ENCODE results near the gene ZIC4.

The ZIC4 gene

DNA sequence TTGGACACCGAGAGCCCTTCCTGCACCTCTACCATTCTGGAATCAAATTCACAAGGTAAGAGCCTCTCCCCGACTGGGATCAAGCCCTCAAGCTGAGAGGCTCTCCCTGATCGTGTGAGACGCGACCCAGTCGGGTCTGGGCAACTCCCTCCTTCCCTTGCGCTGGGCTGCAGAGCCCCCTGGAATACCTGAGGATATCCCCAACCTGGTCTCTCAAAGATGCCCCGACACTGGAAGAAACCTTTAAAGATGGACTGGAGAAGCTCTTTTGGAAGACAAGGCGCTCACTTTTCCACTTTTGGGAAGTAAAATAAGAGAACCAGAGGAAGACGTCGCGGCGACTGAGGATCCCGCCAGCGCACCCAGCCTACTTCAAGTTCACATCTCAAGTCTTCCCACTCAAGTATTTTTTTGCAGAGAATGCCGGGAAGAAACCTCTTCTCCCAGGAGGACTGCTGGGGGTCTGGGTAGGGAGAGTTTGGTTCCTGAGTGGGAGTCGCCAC is 33.8 kb downstream of the ZIC4 start:
- TF ChIP-seq, protein P1, sequence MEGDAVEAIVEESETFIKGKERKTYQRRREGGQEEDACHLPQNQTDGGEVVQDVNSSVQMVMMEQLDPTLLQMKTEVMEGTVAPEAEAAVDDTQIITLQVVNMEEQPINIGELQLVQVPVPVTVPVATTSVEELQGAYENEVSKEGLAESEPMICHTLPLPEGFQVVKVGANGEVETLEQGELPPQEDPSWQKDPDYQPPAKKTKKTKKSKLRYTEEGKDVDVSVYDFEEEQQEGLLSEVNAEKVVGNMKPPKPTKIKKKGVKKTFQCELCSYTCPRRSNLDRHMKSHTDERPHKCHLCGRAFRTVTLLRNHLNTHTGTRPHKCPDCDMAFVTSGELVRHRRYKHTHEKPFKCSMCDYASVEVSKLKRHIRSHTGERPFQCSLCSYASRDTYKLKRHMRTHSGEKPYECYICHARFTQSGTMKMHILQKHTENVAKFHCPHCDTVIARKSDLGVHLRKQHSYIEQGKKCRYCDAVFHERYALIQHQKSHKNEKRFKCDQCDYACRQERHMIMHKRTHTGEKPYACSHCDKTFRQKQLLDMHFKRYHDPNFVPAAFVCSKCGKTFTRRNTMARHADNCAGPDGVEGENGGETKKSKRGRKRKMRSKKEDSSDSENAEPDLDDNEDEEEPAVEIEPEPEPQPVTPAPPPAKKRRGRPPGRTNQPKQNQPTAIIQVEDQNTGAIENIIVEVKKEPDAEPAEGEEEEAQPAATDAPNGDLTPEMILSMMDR (IDR thresholded peaks at IDR 0.05), result no peak
- H3K27ac ChIP-seq, result no peak overlapping the region
- DNase-seq (ENCODE audit: low spot score), result no peak
- no peak overlapping the region for H3K4me3 ChIP-seq

DNA sequence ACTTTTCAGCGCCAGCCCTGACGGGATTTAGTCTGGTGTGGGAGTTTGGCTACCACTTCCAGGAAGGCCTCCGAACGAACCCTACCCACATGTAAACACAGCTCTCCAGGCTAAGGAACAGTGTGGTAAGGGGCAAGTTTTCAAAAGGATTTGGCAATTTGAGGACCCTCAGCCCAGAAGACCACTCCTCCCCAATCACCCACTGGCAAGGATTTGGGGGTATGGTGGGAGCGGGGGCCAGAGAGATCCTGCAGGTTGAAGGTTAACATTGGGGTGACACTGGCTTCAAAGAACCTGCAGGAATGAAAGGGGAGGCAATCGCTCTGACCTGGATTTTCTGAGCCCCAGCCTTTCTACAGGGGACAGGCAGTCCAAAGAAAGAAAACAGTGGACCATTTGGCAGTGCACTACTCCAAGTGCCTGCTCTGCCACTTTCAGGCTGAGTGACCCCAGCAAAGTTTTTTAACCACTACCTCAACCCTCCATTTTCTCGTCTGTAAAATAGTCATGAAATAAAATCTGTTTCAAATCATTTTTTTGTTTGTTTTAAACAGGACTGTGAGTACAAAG is 34.5 kb downstream of the ZIC4 start:
- no peak for DNase-seq (ENCODE audit: low spot score)
- no peak overlapping the region for H3K4me3 ChIP-seq
- TF ChIP-seq, protein P1 (IDR thresholded peaks at IDR 0.05), result no peak
- no peak overlapping the region for H3K27ac ChIP-seq

DNA sequence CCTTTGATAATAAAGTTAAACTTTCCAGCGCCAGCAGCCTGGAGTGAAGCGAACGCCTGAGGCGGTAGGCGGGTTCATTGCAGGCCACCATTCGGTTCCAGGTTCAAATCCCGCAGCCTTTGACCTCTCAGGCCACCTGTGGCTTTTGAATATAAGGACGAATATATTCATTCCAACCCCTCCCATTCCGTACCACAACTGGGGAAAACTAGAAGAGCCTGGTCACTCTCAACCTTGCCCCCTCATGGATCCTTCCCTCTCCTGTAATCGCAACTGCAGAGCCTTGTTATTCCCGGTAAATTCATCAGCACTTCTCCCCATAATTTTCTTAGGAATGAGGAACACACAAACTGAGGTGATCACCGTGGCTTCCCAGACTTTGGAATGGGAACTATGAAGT is 35.2 kb downstream of the ZIC4 start:
- no peak for DNase-seq (ENCODE audit: low spot score)
- Histone ChIP-seq H3K27ac (no peak overlapping the region), H3K4me3 (no peak overlapping the region)
- TF ChIP-seq, protein P1 (IDR thresholded peaks at IDR 0.05), result no peak

DNA sequence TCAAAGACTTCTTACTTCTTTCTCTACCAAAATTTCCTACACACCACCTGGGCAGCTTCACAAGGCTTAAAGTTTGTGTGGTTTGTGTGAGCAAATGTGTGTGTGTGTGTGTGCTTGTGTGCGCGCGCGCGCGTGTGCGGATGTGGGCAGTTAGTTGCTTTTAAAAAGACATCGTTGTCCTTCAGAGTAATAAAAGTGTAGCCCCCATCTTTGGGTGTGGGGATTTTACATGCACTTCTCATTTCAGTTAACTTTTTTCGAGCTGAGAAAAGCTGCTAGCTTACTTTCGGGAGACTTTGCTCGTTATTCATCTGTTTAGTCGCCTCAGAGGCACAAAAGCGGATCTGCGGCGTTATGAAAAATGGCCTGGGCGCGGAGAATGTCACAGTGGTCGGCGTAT is 36.0 kb downstream of the ZIC4 start:
- DNase-seq (ENCODE audit: low spot score), result no peak
- TF ChIP-seq, protein P1 (IDR thresholded peaks at IDR 0.05), result no peak
- Histone ChIP-seq H3K4me3 (no peak overlapping the region), H3K27ac (no peak overlapping the region)

DNA sequence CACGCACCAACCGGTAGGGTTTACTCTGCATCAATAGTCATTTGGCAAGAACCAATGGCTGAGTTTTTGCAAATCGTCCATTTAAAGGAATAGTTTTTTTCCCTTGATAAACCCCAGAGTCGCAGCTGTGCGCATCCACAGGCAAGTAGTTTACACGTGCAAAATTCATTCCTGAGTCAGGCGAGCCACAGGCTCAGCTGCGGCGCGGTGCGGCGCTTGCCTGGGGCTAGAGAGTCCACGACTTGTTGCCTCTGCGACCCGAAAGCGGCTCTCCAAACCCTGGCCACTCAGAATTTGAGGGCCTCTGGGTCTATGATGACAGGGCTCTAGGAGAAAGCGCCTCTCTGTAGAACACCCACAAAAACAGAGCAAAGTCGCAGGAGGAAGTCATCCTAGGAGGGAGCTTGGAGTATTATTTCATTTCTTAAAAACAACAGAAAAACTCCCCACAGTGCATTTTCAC is 36.7 kb downstream of the ZIC4 start:
- no peak overlapping the region for H3K4me3 ChIP-seq
- H3K27ac ChIP-seq, result no peak overlapping the region
- TF ChIP-seq, protein P1 (IDR thresholded peaks at IDR 0.05), result no peak
- no peak for DNase-seq (ENCODE audit: low spot score)

DNA sequence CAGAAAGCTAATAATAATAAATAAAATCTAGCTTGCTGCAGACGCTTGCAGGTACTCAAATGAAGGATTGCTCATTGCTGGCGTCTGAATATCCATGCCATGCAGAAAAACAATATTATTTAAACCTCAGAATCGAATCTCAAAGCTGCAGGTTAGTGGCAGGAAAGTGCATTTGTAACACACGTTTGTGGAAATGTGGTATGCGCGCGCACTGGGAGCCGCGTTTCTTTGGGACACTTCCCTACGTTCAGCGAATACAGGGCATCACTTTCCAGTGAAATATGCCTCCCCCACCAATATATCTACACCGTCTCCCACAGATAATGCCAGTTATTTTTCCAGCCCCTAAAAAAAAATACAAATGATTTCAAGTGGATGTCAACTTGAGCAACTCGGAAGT is 37.1 kb downstream of the ZIC4 start:
- TF ChIP-seq, protein P1 (IDR thresholded peaks at IDR 0.05), result no peak
- H3K27ac ChIP-seq, result no peak overlapping the region
- no peak for DNase-seq (ENCODE audit: low spot score)
- no peak overlapping the region for H3K4me3 ChIP-seq

DNA sequence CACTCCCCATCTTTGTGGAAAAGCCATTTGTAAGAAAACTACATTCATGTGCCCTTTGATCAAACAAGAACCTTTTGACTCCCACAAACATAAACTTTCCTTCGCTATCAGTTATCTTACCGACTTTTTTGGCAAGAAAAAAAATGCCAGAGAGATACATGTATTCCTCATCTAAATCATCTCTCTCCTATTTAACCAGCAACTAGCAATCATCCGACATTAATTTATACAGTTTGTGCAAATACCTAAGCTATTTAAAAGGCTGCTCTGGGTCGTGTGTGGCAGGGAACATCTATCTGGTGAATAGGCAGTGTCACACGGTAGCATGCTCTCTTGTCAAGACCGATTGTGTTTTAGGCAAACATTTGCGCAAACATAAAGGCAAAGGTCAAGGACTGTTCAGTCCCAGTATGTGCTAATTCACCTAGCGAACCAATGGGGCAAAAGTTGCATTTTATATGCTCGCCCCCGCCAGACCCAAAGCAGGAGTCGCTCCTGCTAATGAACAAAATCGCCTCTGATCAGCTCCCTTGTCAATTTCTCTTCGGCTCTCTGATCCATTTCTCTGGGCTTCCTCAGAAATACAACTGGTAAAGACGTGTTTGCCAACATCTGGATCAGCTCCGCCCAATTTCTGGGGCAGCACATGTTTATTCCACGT is 37.7 kb downstream of the ZIC4 start:
- no peak for DNase-seq (ENCODE audit: low spot score)
- no peak overlapping the region for H3K4me3 ChIP-seq
- TF ChIP-seq, protein P1 (IDR thresholded peaks at IDR 0.05), result no peak
- H3K27ac ChIP-seq, result no peak overlapping the region
